Inflammatory macrophage (primary cell): ENCODE data around the gene TEKT3.

Experiments
- DNase-seq, 2 donors: peaks; one replicate each; pipeline ENCODE4 v3.0.0-alpha.2; 2020 to 2022

Gene TEKT3

GRCh38 chr17:15349119-15349518 lies 7.7 kb upstream of the TEKT3 start:
- DNase-seq = no peak

- no peak for DNase-seq
Observed at GRCh38 chr17:15348021-15348420, 6.6 kb upstream of the TEKT3 start.

GRCh38 chr17:15346066-15346595 lies 4.7 kb upstream of the TEKT3 start:
- no peak for DNase-seq

- no peak for DNase-seq
Observed at GRCh38 chr17:15343749-15344148, 2.4 kb upstream of the TEKT3 start.

GRCh38 chr17:15342460-15342859 lies 1.1 kb upstream of the TEKT3 start:
- no peak for DNase-seq

- DNase-seq = no peak
Observed at GRCh38 chr17:15341966-15342365, 569 bp upstream of the TEKT3 start.

- DNase-seq = no peak
Observed at GRCh38 chr17:15340966-15341365, 431 bp downstream of the TEKT3 start.

GRCh38 chr17:15335446-15335845 lies 6.0 kb downstream of the TEKT3 start:
- no peak for DNase-seq

- DNase-seq = no peak
Observed at GRCh38 chr17:15334266-15334665, 7.1 kb downstream of the TEKT3 start.

- DNase-seq = no peak
Observed at GRCh38 chr17:15332338-15332737, 9.1 kb downstream of the TEKT3 start.

GRCh38 chr17:15323131-15323530 lies 18.3 kb downstream of the TEKT3 start:
- DNase-seq = no peak

GRCh38 chr17:15321556-15322251 lies 19.7 kb downstream of the TEKT3 start:
- DNase-seq = no peak

- no peak for DNase-seq
Observed at GRCh38 chr17:15319452-15320010, 21.9 kb downstream of the TEKT3 start.

- no peak for DNase-seq
Observed at GRCh38 chr17:15311996-15312395, 29.4 kb downstream of the TEKT3 start.

- no peak for DNase-seq
Observed at GRCh38 chr17:15309793-15310192, 31.6 kb downstream of the TEKT3 start.

GRCh38 chr17:15309236-15309635 lies 32.2 kb downstream of the TEKT3 start:
- DNase-seq = no peak

GRCh38 chr17:15308758-15309157 lies 32.6 kb downstream of the TEKT3 start:
- DNase-seq = no peak

- DNase-seq = no peak
Observed at GRCh38 chr17:15307710-15308111, 33.7 kb downstream of the TEKT3 start.

GRCh38 chr17:15303851-15304250 lies 37.5 kb downstream of the TEKT3 start:
- DNase-seq = no peak

GRCh38 chr17:15303268-15303667 lies 38.1 kb downstream of the TEKT3 start:
- no peak for DNase-seq

- no peak for DNase-seq
Observed at GRCh38 chr17:15301845-15302244, 39.6 kb downstream of the TEKT3 start.

GRCh38 chr17:15298176-15298575 lies 43.2 kb downstream of the TEKT3 start:
- DNase-seq = no peak

GRCh38 chr17:15293558-15293957 lies 47.8 kb downstream of the TEKT3 start:
- no peak for DNase-seq

GRCh38 chr17:15291674-15292361 lies 49.6 kb downstream of the TEKT3 start:
- no peak for DNase-seq
